GM23248 (cell line): ENCODE data around the gene ABCD1.
"Not testable (repeated sequence)": the region's sequence is repeated elsewhere in the genome, so short reads cannot be mapped to it uniquely, and the experiment has no call there.

Experiments used
- EZH2 ChIP-seq: fragments of 200-600 bp; sonication (generic); IDR thresholded peaks from 2 replicates; pipeline ENCODE4 v1.6.1; 2018; ENCODE audit warnings: antibody characterized with exemption, mild to moderate bottlenecking; ENCODE audit not compliant: insufficient read depth, poor library complexity, severe bottlenecking
- EZH2phosphoT487 ChIP-seq: fragments of 200-600 bp; sonication (generic); IDR thresholded peaks from 2 replicates; pipeline ENCODE4 v1.6.1; 2018; ENCODE audit warnings: antibody characterized with exemption, moderate library complexity, mild to moderate bottlenecking, low read depth; ENCODE audit not compliant: insufficient read depth

DNA sequence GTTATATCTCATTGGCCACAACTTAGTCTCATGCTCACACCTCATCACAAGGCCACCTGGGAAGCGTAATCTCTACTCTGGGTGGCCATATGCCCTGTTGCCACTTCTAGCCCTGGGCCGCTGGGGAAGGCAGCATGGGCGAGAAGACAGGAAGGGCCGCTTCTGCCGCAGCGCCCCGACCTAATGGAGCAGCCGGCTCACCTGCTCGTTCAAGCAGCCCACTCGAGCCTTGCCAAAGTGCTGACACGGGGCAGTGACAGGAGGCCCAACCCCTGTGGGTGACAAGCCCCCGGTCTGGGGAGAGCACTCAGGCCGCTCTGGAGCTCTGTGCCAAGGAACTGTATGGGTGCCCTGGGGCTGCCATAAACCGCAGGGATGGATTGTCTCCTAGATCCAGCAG is 17.5 kb downstream of the ABCD1 start:
- not testable (repeated sequence) for TF ChIP-seq EZH2, EZH2phosphoT487
